ENCODE measurements around the gene PRDM9.
"Not testable (repeated sequence)": the region's sequence is repeated elsewhere in the genome, so short reads cannot be mapped to it uniquely, and the experiment has no call there.

PRDM9 gene

GRCh38 chr5:23490993-23491392 is 16.4 kb upstream of the PRDM9 start:
- Histone ChIP-seq H3K27me3 (ENCODE audit: control insufficient read depth, insufficient read depth, low read length) (no peaks in the 10 kb centered on the region), H3K4me1 (ENCODE audit: control insufficient read depth, insufficient read depth, low read length) (no peaks in the 10 kb centered on the region), H3K9ac (ENCODE audit: low read length) (no peak overlapping the region), H3K4me3 (ENCODE audit: low read length) (no peak overlapping the region), H3K9me3 (ENCODE audit: control insufficient read depth, low read length) (no peaks in the 10 kb centered on the region), H3K36me3 (ENCODE audit: control insufficient read depth, insufficient read depth, low read length) (no peaks in the 10 kb centered on the region)

DNA sequence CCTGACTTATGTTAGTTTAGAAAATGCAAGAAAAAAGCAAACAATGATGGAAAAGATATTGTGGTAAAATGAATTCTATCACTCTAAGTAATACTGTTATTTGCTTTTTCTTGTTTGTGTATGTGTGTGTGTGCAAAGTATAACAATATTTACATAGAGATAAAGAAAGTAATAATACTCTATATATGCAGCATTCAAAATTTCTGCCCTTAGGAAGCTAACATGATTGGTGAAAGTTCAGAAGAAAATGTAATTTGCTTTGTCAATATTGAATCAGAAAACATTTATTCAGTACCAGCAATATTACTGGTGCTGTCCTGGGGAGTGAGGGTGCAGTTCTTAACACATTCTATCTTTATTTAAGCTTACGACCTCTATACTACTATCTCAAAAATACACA is 12.9 kb upstream of the PRDM9 start:
- Histone ChIP-seq H3K27me3 (ENCODE audit: control insufficient read depth, insufficient read depth, low read length) (no peaks in the 10 kb centered on the region), H3K36me3 (ENCODE audit: control insufficient read depth, insufficient read depth, low read length) (no peaks in the 10 kb centered on the region), H3K4me1 (ENCODE audit: control insufficient read depth, insufficient read depth, low read length) (no peaks in the 10 kb centered on the region), H3K4me3 (ENCODE audit: low read length) (no peak overlapping the region), H3K9ac (ENCODE audit: low read length) (no peak overlapping the region), H3K9me3 (ENCODE audit: control insufficient read depth, low read length) (no peaks in the 10 kb centered on the region)

DNA sequence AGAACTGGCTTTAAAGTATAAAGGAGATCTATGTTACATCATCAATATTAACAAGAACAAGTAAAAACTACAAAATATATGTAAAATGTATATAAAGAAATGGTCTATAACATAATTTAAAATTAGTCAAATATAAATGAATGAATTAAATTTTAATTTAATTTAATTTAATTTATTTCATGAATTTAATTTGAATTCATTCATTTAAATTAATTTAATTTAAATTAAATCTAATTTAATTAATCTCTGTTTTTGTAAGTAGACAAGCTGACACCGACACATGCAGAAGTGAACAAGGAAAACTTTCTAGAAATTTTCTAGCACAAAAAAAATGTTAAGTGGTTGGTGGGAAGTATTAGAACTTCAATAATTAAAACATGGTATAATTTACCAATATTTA is 10.8 kb upstream of the PRDM9 start:
- no peak overlapping the region for H3K4me3 ChIP-seq (ENCODE audit: low read length)
- no peaks in the 10 kb centered on the region for H3K27me3 ChIP-seq (ENCODE audit: control insufficient read depth, insufficient read depth, low read length)
- H3K36me3 ChIP-seq (ENCODE audit: control insufficient read depth, insufficient read depth, low read length) = no peaks in the 10 kb centered on the region
- no peaks in the 10 kb centered on the region for H3K9me3 ChIP-seq (ENCODE audit: control insufficient read depth, low read length)
- H3K9ac ChIP-seq (ENCODE audit: low read length) = no peak overlapping the region
- no peaks in the 10 kb centered on the region for H3K4me1 ChIP-seq (ENCODE audit: control insufficient read depth, insufficient read depth, low read length)

DNA sequence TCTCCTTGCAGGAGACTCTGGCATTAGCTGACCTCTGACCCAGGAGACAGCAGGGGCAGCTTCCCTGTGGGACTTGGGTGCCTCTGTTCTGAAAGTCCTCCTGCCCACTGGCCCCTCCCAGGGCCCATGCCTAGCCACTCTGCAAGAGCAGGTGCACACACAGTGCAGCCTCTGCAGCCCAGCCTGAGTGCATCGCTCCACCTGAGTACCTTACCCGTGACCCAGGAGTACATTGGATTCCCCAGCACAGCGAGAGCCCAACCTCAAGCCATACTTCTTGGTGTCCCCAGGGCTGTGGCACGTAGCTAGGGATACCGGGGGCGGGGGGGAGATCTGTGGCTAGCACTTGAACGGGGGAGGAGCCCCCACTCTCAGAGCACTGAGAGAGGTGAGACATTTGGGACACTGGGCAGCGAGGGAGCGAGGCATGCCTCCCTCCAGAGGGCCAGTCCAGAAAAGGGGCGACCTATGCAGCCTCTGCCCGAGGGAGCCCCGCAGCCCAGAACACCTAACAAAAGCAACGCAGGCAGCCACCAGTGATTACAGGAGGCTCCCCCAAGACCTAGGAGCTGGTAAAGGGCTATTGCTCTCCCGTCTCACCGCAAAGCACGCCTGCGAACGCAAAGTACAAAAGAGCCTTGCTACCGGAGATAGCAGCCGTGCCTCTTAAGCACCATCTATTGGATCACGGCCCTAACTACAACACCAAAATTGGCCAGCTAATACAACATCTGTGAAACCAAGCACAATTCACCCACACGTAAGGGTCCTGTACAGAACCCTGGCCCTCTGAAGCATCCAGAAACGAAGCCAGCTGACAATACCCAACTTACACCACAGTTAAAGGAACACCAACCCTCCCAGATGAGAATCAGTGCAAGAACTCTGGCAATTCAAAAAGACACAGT is 826 bp upstream of the PRDM9 start:
- Histone ChIP-seq H3K4me1 (ENCODE audit: control insufficient read depth, insufficient read depth, low read length) (no peaks in the 10 kb centered on the region), H3K4me3 (ENCODE audit: low read length) (no peak overlapping the region), H3K27me3 (ENCODE audit: control insufficient read depth, insufficient read depth, low read length) (no peaks in the 10 kb centered on the region), H3K9me3 (ENCODE audit: control insufficient read depth, low read length) (no peaks in the 10 kb centered on the region), H3K36me3 (ENCODE audit: control insufficient read depth, insufficient read depth, low read length) (no peaks in the 10 kb centered on the region), H3K9ac (ENCODE audit: low read length) (no peak overlapping the region)

DNA sequence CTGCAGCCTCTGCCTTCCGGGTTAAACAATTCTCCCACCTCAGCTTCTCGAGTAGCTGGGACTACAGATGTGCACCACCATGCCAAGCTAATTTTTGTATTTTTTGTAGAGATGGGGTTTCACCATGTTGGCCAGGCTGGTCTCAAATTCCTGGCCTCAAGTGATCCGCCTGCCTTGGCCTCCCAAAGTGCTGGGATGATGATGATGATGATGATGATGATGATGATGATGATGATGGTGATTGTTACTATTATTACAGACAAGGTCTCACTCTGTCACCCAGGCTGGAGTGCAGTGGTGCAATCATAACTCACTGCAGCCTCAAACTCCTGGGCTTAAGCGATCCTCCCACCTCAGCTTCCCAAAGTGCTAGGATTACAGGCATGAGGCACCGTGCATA is 3.0 kb downstream of the PRDM9 start:
- H3K9ac ChIP-seq (ENCODE audit: low read length); H3K4me1 ChIP-seq (ENCODE audit: control insufficient read depth, insufficient read depth, low read length); H3K4me3 ChIP-seq (ENCODE audit: low read length); H3K27me3 ChIP-seq (ENCODE audit: control insufficient read depth, insufficient read depth, low read length); H3K9me3 ChIP-seq (ENCODE audit: control insufficient read depth, low read length); H3K36me3 ChIP-seq (ENCODE audit: control insufficient read depth, insufficient read depth, low read length): not testable (repeated sequence)

- H3K9me3 ChIP-seq (ENCODE audit: control insufficient read depth, low read length) = no peaks in the 10 kb centered on the region
- H3K9ac ChIP-seq (ENCODE audit: low read length) = no peak overlapping the region
- no peak overlapping the region for H3K4me3 ChIP-seq (ENCODE audit: low read length)
- no peaks in the 10 kb centered on the region for H3K27me3 ChIP-seq (ENCODE audit: control insufficient read depth, insufficient read depth, low read length)
- H3K4me1 ChIP-seq (ENCODE audit: control insufficient read depth, insufficient read depth, low read length) = no peaks in the 10 kb centered on the region
- no peaks in the 10 kb centered on the region for H3K36me3 ChIP-seq (ENCODE audit: control insufficient read depth, insufficient read depth, low read length)
Measured at GRCh38 chr5:23522553-23522952, 15.1 kb downstream of the PRDM9 start.

GRCh38 chr5:23523031-23523430 is 15.6 kb downstream of the PRDM9 start:
- Histone ChIP-seq H3K4me3 (ENCODE audit: low read length) (no peak overlapping the region), H3K9ac (ENCODE audit: low read length) (no peak overlapping the region), H3K27me3 (ENCODE audit: control insufficient read depth, insufficient read depth, low read length) (no peaks in the 10 kb centered on the region), H3K9me3 (ENCODE audit: control insufficient read depth, low read length) (no peaks in the 10 kb centered on the region), H3K4me1 (ENCODE audit: control insufficient read depth, insufficient read depth, low read length) (no peaks in the 10 kb centered on the region), H3K36me3 (ENCODE audit: control insufficient read depth, insufficient read depth, low read length) (no peaks in the 10 kb centered on the region)

DNA sequence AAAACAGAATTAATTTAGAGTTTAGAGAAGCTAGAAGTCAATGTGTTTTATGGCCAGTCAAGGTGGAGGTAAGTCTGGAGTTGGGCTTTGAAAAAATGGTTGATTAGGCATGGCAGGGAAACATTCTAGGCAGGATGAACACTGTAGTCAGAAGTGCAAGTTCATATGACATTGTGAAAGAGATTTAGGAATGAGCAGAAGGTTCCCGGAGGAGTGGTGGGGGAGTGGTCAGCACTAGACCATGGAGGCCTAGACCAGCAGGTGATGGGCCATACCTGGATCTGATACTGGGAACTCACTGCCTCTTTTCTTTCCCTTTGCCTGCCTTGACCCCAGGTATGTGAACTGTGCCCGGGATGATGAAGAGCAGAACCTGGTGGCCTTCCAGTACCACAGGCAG is 16.6 kb downstream of the PRDM9 start:
- Histone ChIP-seq H3K9ac (ENCODE audit: low read length) (no peak overlapping the region), H3K27me3 (ENCODE audit: control insufficient read depth, insufficient read depth, low read length) (no peaks in the 10 kb centered on the region), H3K9me3 (ENCODE audit: control insufficient read depth, low read length) (no peaks in the 10 kb centered on the region), H3K4me3 (ENCODE audit: low read length) (no peak overlapping the region), H3K36me3 (ENCODE audit: control insufficient read depth, insufficient read depth, low read length) (no peaks in the 10 kb centered on the region), H3K4me1 (ENCODE audit: control insufficient read depth, insufficient read depth, low read length) (no peaks in the 10 kb centered on the region)

DNA sequence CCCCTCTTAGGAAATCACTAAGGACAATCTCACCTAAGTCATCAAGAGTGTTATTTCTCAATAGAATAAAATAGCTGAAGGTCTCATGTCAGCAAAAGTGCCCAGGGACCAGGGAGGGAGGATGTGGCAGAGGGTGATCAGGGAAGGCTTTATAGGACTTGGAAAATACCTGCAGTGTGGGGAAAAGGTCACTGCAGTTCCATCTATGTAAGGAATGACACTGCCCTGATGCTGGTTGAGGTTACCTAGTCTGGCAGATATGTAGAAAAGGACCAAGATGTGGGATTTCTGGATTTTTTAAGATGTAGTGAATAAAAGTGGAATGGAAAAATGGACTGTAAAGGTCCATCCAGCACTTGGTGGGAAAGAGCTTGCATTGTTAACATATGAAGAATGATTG is 18.3 kb downstream of the PRDM9 start:
- H3K27me3 ChIP-seq (ENCODE audit: control insufficient read depth, insufficient read depth, low read length) = no peaks in the 10 kb centered on the region

DNA sequence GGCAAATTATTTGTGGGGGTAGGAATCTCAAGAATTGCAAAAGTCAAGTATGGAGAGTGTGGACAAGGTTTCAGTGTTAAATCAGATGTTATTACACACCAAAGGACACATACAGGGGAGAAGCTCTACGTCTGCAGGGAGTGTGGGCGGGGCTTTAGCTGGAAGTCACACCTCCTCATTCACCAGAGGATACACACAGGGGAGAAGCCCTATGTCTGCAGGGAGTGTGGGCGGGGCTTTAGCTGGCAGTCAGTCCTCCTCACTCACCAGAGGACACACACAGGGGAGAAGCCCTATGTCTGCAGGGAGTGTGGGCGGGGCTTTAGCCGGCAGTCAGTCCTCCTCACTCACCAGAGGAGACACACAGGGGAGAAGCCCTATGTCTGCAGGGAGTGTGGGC is 19.2 kb downstream of the PRDM9 start:
- H3K9me3 ChIP-seq (ENCODE audit: control insufficient read depth, low read length); H3K9ac ChIP-seq (ENCODE audit: low read length); H3K27me3 ChIP-seq (ENCODE audit: control insufficient read depth, insufficient read depth, low read length); H3K36me3 ChIP-seq (ENCODE audit: control insufficient read depth, insufficient read depth, low read length); H3K4me1 ChIP-seq (ENCODE audit: control insufficient read depth, insufficient read depth, low read length); H3K4me3 ChIP-seq (ENCODE audit: low read length): not testable (repeated sequence)

More for the DNA sequence above, 18.3 kb downstream of the PRDM9 start:
- Histone ChIP-seq H3K36me3 (ENCODE audit: control insufficient read depth, insufficient read depth, low read length) (no peaks in the 10 kb centered on the region), H3K9me3 (ENCODE audit: control insufficient read depth, low read length) (no peaks in the 10 kb centered on the region), H3K4me3 (ENCODE audit: low read length) (no peak overlapping the region), H3K4me1 (ENCODE audit: control insufficient read depth, insufficient read depth, low read length) (no peaks in the 10 kb centered on the region), H3K9ac (ENCODE audit: low read length) (no peak overlapping the region)

DNA sequence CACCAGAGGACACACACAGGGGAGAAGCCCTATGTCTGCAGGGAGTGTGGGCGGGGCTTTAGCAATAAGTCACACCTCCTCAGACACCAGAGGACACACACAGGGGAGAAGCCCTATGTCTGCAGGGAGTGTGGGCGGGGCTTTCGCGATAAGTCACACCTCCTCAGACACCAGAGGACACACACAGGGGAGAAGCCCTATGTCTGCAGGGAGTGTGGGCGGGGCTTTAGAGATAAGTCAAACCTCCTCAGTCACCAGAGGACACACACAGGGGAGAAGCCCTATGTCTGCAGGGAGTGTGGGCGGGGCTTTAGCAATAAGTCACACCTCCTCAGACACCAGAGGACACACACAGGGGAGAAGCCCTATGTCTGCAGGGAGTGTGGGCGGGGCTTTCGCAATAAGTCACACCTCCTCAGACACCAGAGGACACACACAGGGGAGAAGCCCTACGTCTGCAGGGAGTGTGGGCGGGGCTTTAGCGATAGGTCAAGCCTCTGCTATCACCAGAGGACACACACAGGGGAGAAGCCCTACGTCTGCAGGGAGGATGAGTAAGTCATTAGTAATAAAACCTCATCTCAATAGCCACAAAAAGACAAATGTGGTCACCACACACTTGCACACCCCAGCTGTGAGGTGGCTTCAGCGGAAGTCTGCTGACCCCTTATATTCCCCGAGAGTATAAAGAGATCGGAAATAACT is 20.0 kb downstream of the PRDM9 start:
- not testable (repeated sequence) for H3K27me3 ChIP-seq (ENCODE audit: control insufficient read depth, insufficient read depth, low read length); H3K9me3 ChIP-seq (ENCODE audit: control insufficient read depth, low read length); H3K36me3 ChIP-seq (ENCODE audit: control insufficient read depth, insufficient read depth, low read length); H3K4me3 ChIP-seq (ENCODE audit: low read length); H3K9ac ChIP-seq (ENCODE audit: low read length); H3K4me1 ChIP-seq (ENCODE audit: control insufficient read depth, insufficient read depth, low read length)

GRCh38 chr5:23528677-23529076 is 21.3 kb downstream of the PRDM9 start:
- Histone ChIP-seq H3K36me3 (ENCODE audit: control insufficient read depth, insufficient read depth, low read length) (no peaks in the 10 kb centered on the region), H3K4me3 (ENCODE audit: low read length) (no peak overlapping the region), H3K27me3 (ENCODE audit: control insufficient read depth, insufficient read depth, low read length) (no peaks in the 10 kb centered on the region), H3K4me1 (ENCODE audit: control insufficient read depth, insufficient read depth, low read length) (no peaks in the 10 kb centered on the region), H3K9me3 (ENCODE audit: control insufficient read depth, low read length) (no peaks in the 10 kb centered on the region), H3K9ac (ENCODE audit: low read length) (no peak overlapping the region)

All from mucosa of stomach (tissue), 1 donor.